Measurements from ENCODE around the gene PERP.

Gene PERP

DNA sequence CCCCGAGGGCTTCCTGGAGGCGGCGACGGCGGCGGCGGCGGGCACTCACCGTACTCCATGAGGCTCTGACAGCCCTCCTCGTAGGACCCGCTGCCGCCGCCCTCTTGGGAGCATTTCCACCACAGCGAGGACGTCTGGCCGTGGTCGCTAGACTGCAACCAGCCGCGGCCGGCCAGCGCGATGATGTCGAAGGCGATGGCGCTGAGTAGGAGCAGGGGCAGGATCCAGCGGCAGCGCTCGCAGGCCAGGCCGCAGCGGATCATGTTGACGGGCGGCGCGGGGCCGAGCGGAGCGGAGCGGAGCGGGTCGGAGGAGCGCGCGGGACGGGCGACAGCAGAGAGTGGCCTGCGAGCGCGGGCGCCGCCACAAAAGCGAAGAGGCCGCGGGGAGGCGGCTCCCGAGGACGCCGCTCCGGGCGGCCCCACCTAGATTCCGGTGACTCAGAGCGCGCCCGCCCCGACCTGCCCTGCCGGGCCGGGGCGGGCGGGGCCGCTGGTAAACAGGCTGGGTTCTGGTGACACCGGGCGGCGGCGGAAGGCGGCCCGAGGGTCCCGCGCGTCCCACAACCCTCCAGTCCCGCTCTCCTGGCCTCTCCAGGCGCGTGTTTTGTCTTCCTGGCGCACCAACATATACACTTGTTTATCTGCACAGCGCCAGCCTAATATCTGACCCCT, at the start of gene PERP:
Gene PERP, minus strand, starts transcription at position 342 of the 674 bp plus-strand sequence. Its CDS starts 79 bp downstream, at position 263.
- Histone ChIP-seq H3K4me2 (ENCODE audit: low read depth, low read length) (peak within 1 kb of the TSS; percentile 97), H4K20me1 (ENCODE audit: insufficient read depth, low read length) (no peaks in the 10 kb centered on the region), H3K79me2 (ENCODE audit: low read length) (peaks cover 48% of the 10 kb centered on the region), H3K9me3 (replicated peaks; ENCODE audit: insufficient read depth, low read length) (no peaks in the 10 kb centered on the region), H3K9me2 (replicated peaks; ENCODE audit: insufficient read depth, low read length) (no peaks in the 10 kb centered on the region), H3F3A (ENCODE audit: insufficient read depth, low read length) (peaks cover 26% of the 10 kb centered on the region), H3K27ac (ENCODE audit: low read length) (peak within 1 kb of the TSS; percentile 90), H3K4me3 (ENCODE audit: low read length) (peak within 1 kb of the TSS; percentile 83), H3K27me3 (replicated peaks; ENCODE audit: insufficient read depth, low read length) (no peaks in the 10 kb centered on the region), H3K4me1 (ENCODE audit: low read length) (peaks cover 25% of the 10 kb centered on the region), H2AFZ (ENCODE audit: low read length) (peak within 1 kb of the TSS; percentile 94), H3K9ac (ENCODE audit: low read length) (peak within 1 kb of the TSS; percentile 96), H3K36me3 (replicated peaks; ENCODE audit: insufficient read depth, low read length) (no peaks in the 10 kb centered on the region)
- peak; percentile 74 for DNase-seq
- no peak for TF ChIP-seq EZH2 (optimal IDR thresholded peaks at IDR 0.05; ENCODE audit: low read depth, low read length)
- no peak for TF ChIP-seq EZH2phosphoT487 (IDR thresholded peaks at IDR 0.05; ENCODE audit: low read length)

DNA sequence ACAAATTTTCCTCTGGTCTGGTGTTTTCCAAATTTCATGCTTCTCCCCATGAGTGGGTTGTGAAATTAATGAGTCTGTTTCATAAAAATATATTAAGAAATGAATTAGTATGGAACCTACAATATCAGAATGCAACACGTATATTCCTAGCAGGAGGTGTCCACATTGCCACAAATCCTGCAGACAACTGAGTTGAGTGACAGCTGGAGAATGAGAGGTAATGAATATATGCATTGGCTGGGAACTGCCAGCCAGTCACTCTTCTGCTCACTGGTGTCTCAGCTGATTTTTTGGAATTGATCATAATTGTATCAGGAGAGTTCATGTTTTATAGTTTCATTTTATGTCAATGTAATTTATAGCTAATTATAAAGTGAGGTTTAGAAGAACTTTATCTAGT, 48.2 kb upstream of the PERP start:
- no peak overlapping the region for H3K9ac ChIP-seq (ENCODE audit: low read length)
- no peak for DNase-seq
- no peaks in the 10 kb centered on the region for H4K20me1 ChIP-seq (ENCODE audit: insufficient read depth, low read length)

GRCh38 chr6:138146544-138146943, 39.3 kb upstream of the PERP start:
- peaks cover 13% of the 10 kb centered on the region; the same call in 1 of the 2 replicates for H3K4me1 ChIP-seq (ENCODE audit: low read length)
- no peaks in the 10 kb centered on the region for H3K9me2 ChIP-seq (replicated peaks; ENCODE audit: insufficient read depth, low read length)
- H3K79me2 ChIP-seq (ENCODE audit: low read length) = no peaks in the 10 kb centered on the region
- H3K9me3 ChIP-seq (replicated peaks; ENCODE audit: insufficient read depth, low read length) = no peaks in the 10 kb centered on the region
- no peak overlapping the region for H3K4me2 ChIP-seq (ENCODE audit: low read depth, low read length)
- DNase-seq = no peak
- no peaks in the 10 kb centered on the region for H3K27me3 ChIP-seq (replicated peaks; ENCODE audit: insufficient read depth, low read length)
- no peak overlapping the region for H3K4me3 ChIP-seq (ENCODE audit: low read length)
- no peaks in the 10 kb centered on the region for H3K36me3 ChIP-seq (replicated peaks; ENCODE audit: insufficient read depth, low read length)
- peaks cover 10% of the 10 kb centered on the region; the same call in 1 of the 2 replicates for H3F3A ChIP-seq (ENCODE audit: insufficient read depth, low read length)
- no peak overlapping the region for H3K9ac ChIP-seq (ENCODE audit: low read length)
- H4K20me1 ChIP-seq (ENCODE audit: insufficient read depth, low read length) = no peaks in the 10 kb centered on the region
- no peak overlapping the region for H2AFZ ChIP-seq (ENCODE audit: low read length)
- no peak overlapping the region for H3K27ac ChIP-seq (ENCODE audit: low read length)
- TF ChIP-seq EZH2phosphoT487 (IDR thresholded peaks at IDR 0.05; ENCODE audit: low read length) (no peak), CTCF (IDR thresholded peaks at IDR 0.05; ENCODE audit: low read length) (no peak), EZH2 (optimal IDR thresholded peaks at IDR 0.05; ENCODE audit: low read depth, low read length) (no peak)

More for the DNA sequence above, 48.2 kb upstream of the PERP start:
- no peaks in the 10 kb centered on the region for H3K9me3 ChIP-seq (replicated peaks; ENCODE audit: insufficient read depth, low read length)
- no peak overlapping the region for H3K27ac ChIP-seq (ENCODE audit: low read length)
- H2AFZ ChIP-seq (ENCODE audit: low read length) = no peak overlapping the region
- TF ChIP-seq EZH2phosphoT487 (IDR thresholded peaks at IDR 0.05; ENCODE audit: low read length) = no peak
- no peak for TF ChIP-seq EZH2 (optimal IDR thresholded peaks at IDR 0.05; ENCODE audit: low read depth, low read length)
- TF ChIP-seq CTCF (IDR thresholded peaks at IDR 0.05; ENCODE audit: low read length) = no peak
- H3K36me3 ChIP-seq (replicated peaks; ENCODE audit: insufficient read depth, low read length) = no peaks in the 10 kb centered on the region
- H3K4me3 ChIP-seq (ENCODE audit: low read length) = no peak overlapping the region
- H3K4me1 ChIP-seq (ENCODE audit: low read length) = no peaks in the 10 kb centered on the region
- H3K27me3 ChIP-seq (replicated peaks; ENCODE audit: insufficient read depth, low read length) = no peaks in the 10 kb centered on the region
- H3K9me2 ChIP-seq (replicated peaks; ENCODE audit: insufficient read depth, low read length) = no peaks in the 10 kb centered on the region
- no peak overlapping the region for H3K4me2 ChIP-seq (ENCODE audit: low read depth, low read length)
- no peaks in the 10 kb centered on the region for H3K79me2 ChIP-seq (ENCODE audit: low read length)
- no peaks in the 10 kb centered on the region for H3F3A ChIP-seq (ENCODE audit: insufficient read depth, low read length)

- Histone ChIP-seq H3F3A (ENCODE audit: insufficient read depth, low read length) (peaks cover 10% of the 10 kb centered on the region; the same call in 1 of the 2 replicates), H3K27me3 (replicated peaks; ENCODE audit: insufficient read depth, low read length) (no peaks in the 10 kb centered on the region), H3K9me2 (replicated peaks; ENCODE audit: insufficient read depth, low read length) (no peaks in the 10 kb centered on the region), H3K4me3 (ENCODE audit: low read length) (peak overlapping the region; percentile 47; the same call in 1 of the 2 replicates), H3K79me2 (ENCODE audit: low read length) (no peaks in the 10 kb centered on the region), H4K20me1 (ENCODE audit: insufficient read depth, low read length) (no peaks in the 10 kb centered on the region), H3K27ac (ENCODE audit: low read length) (peak overlapping the region; percentile 21; the same call in 1 of the 2 replicates), H3K4me1 (ENCODE audit: low read length) (peaks cover 13% of the 10 kb centered on the region; the same call in 1 of the 2 replicates), H3K9ac (ENCODE audit: low read length) (no peak overlapping the region; the same call in 1 of the 2 replicates), H3K9me3 (replicated peaks; ENCODE audit: insufficient read depth, low read length) (no peaks in the 10 kb centered on the region), H3K36me3 (replicated peaks; ENCODE audit: insufficient read depth, low read length) (no peaks in the 10 kb centered on the region), H2AFZ (ENCODE audit: low read length) (peak overlapping the region; percentile 15), H3K4me2 (ENCODE audit: low read depth, low read length) (peak overlapping the region; percentile 68)
- DNase-seq = peak; percentile 71
- TF ChIP-seq CTCF (IDR thresholded peaks at IDR 0.05; ENCODE audit: low read length) (no peak), EZH2 (optimal IDR thresholded peaks at IDR 0.05; ENCODE audit: low read depth, low read length) (no peak), EZH2phosphoT487 (IDR thresholded peaks at IDR 0.05; ENCODE audit: low read length) (no peak)
These were observed 38.2 kb upstream of the PERP start for GRCh38 chr6:138145402-138145801.
